Calu3 (cell line): Measurements from ENCODE around the gene CRIP1. TPM values are rescaled to one million over a fixed set of nuclear protein-coding genes. Genes with fewer than 3 reads are reported as not detected.

ENCODE experiments used
- BruUV-seq: library from RNA; stranded (reverse); fragments of 400-500 nt; replicated peaks from 2 replicates; lab custom pipeline; 2021; lab: Mats Ljungman, UMichigan
- CTCF ChIA-PET: fragments of 300-600 bp; sonication (Branson Sonifier 250); formaldehyde crosslinking; loops from one replicate; lab custom pipeline; 2022; ENCODE audit warnings: antibody characterized with exemption; lab: Charles Lee
- DNase-seq: peaks from one replicate; pipeline ENCODE4 v3.0.0; 2022
- H3K27ac Mint-ChIP-seq: one replicate; pipeline ENCODE4 v1.8.0; 2022; ENCODE audit warnings: mixed read lengths; ENCODE audit not compliant: unreplicated experiment
- H3K27me3 Mint-ChIP-seq: one replicate; pipeline ENCODE4 v1.8.0; 2022; ENCODE audit warnings: mixed read lengths; ENCODE audit not compliant: unreplicated experiment
- H3K36me3 Mint-ChIP-seq: one replicate; pipeline ENCODE4 v1.8.0; 2022; ENCODE audit warnings: mild to moderate bottlenecking, moderate library complexity, mixed read lengths; ENCODE audit not compliant: insufficient read depth, unreplicated experiment
- H3K4me1 Mint-ChIP-seq: one replicate; pipeline ENCODE4 v1.8.0; 2022; ENCODE audit warnings: mild to moderate bottlenecking, low read depth, mixed read lengths; ENCODE audit not compliant: unreplicated experiment
- H3K4me3 Mint-ChIP-seq: one replicate; pipeline ENCODE4 v1.8.0; 2022; ENCODE audit warnings: mild to moderate bottlenecking, low read depth, moderate library complexity, mixed read lengths; ENCODE audit not compliant: unreplicated experiment
- H3K9me3 Mint-ChIP-seq: one replicate; pipeline ENCODE4 v1.8.0; 2022; ENCODE audit warnings: low read depth, mixed read lengths; ENCODE audit not compliant: unreplicated experiment
- intact Hi-C: fragments of 100-400 bp; cut with micrococcal nuclease; formaldehyde crosslinking; loops from one replicate; pipeline ENCODE4 v1.10.0; 2022; ENCODE audit not compliant: unreplicated experiment
- total RNA-seq: library from RNA; stranded (reverse); gene quantifications from 2 replicates; pipeline ENCODE4 v1.2.3, GENCODE V29; 2022
- TF ChIP-seq, protein P1 (sequence below): fragments of 200-600 bp; IDR thresholded peaks from one replicate; pipeline ENCODE4 v1.8.0; 2022; ENCODE audit warnings: antibody characterized with exemption; ENCODE audit not compliant: unreplicated experiment

CRIP1 gene
- total RNA-seq, 1 experiment from 2014 or later: 7.1 TPM

DNA sequence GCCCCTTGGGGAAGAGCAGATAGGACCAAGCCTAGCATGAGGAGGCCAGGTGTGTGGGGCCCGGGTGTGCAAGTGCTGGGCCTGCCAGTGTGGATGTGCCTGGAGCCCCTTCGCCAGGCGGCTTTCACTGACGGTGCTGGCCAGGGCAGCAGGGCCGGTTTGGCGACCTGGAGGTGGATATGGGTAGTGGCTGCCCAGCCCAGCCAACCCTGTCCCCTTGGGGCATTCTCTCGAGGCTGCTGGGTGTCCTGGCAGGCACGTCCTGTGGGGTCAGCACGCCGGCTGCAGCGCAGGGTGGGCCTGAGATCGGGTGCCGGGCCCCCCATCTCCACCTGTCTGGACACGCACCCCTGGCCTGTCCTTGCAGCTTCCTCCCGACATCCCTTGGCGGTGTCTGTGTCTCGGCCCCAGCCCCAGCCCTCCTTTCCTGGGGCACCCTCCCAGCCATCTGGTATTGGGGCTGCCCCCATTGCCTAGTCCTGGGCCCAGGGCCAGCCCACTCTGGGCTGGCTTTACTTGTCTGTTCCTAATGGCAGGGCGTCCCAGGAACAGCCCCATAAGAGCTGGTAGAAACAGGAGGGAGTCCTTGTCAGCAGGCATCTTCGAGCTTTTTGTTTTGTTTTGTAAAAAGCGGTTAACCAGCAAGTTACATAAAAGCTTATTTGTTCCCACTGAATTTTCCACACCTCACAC, 19.3 kb upstream of the CRIP1 start:
- Mint-ChIP-seq H3K4me1 (peaks cover 2% of the 10 kb centered on the region), H3K4me3 (no peak overlapping the region), H3K27me3 (no peaks in the 10 kb centered on the region), H3K9me3 (no peaks in the 10 kb centered on the region), H3K27ac (no peak overlapping the region), H3K36me3 (peaks cover 27% of the 10 kb centered on the region)
- no TSS peak for BruUV-seq
- DNase-seq: no peak
- intact Hi-C loops: no loop called here
- TF ChIP-seq, protein P1, sequence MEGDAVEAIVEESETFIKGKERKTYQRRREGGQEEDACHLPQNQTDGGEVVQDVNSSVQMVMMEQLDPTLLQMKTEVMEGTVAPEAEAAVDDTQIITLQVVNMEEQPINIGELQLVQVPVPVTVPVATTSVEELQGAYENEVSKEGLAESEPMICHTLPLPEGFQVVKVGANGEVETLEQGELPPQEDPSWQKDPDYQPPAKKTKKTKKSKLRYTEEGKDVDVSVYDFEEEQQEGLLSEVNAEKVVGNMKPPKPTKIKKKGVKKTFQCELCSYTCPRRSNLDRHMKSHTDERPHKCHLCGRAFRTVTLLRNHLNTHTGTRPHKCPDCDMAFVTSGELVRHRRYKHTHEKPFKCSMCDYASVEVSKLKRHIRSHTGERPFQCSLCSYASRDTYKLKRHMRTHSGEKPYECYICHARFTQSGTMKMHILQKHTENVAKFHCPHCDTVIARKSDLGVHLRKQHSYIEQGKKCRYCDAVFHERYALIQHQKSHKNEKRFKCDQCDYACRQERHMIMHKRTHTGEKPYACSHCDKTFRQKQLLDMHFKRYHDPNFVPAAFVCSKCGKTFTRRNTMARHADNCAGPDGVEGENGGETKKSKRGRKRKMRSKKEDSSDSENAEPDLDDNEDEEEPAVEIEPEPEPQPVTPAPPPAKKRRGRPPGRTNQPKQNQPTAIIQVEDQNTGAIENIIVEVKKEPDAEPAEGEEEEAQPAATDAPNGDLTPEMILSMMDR: no peak
- CTCF ChIA-PET: interaction anchor here (1.0 kb wide), 1 partner anchor 14 kb away, joined by 4 read pairs; no protein-coding TSS in a partner anchor

DNA sequence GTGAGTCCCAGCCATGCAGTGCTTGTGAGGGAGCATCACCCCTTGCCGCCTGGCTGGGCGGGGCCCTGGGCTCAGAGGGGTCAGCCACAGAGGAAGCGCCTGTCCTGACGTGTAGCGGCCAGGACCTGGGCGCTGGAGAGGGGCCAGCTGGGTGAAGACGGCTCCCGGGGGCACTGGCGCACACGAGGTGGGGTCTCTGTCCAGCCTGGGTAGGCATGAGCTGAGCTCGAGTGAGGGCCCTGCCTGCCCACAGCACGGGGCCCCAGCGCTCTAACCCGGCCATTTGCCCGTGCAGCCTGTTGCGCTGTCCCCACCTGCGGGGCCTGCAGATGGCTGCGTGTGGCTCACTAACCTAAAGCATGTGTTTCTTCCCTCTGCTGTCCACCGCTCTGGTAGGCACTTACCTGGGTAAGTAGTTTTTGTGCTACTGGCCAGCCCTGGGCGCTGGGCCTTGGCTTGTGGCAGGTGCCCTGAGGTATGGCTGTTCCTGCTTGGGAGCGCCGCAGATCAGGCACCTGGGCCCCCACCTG, 18.7 kb upstream of the CRIP1 start:
- CTCF ChIA-PET: interaction anchor here (1.0 kb wide), 1 partner anchor 13 kb away, joined by 4 read pairs; no protein-coding TSS in a partner anchor
- DNase-seq: no peak
- H3K9me3 Mint-ChIP-seq: no peaks in the 10 kb centered on the region

DNA sequence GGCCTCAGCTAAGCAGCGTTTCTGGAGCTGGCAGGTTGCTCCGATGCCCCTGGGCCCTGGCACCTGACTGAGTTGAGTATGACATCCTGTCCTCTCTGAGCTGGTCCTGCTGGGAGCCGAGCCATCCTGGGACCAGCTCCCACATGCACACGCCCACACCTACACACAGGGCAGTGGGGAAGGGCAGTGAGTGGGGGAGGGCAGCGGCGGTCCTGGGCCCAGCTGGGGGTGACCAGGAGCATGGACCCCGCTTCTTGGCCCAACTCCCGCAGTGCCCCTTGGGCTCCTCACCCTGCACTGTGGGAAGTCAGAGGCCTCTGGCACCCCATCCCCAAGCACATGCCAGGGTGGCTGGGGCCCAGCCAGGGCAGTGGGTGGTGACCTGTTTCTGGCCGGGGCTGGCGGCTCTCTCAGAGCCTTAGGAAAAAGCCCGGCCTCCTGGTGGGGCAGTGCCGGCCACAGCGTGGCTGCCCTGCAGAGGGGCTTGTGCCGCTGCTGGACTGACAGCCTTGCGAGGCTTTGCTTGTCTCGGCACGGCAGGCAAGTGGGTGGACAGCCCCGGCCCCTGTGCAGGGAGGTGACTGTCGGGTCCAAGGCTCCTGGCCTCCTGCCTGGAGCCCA, 18.0 kb upstream of the CRIP1 start:
- Mint-ChIP-seq H3K27ac (no peak overlapping the region), H3K36me3 (peaks cover 29% of the 10 kb centered on the region), H3K27me3 (no peaks in the 10 kb centered on the region), H3K9me3 (no peaks in the 10 kb centered on the region), H3K4me1 (peaks cover 7% of the 10 kb centered on the region), H3K4me3 (no peak overlapping the region)
- BruUV-seq: no TSS peak
- no peak for DNase-seq
- intact Hi-C loops: no loop called here
- CTCF ChIA-PET: no interaction called here
- TF ChIP-seq, protein P1: no peak

More for the DNA sequence above, 18.7 kb upstream of the CRIP1 start:
- intact Hi-C loops: no loop called here
- TF ChIP-seq, protein P1: no peak
- Mint-ChIP-seq H3K4me1 (peaks cover 7% of the 10 kb centered on the region), H3K4me3 (no peak overlapping the region), H3K36me3 (peaks cover 26% of the 10 kb centered on the region), H3K27me3 (no peaks in the 10 kb centered on the region), H3K27ac (no peak overlapping the region)
- no TSS peak for BruUV-seq

DNA sequence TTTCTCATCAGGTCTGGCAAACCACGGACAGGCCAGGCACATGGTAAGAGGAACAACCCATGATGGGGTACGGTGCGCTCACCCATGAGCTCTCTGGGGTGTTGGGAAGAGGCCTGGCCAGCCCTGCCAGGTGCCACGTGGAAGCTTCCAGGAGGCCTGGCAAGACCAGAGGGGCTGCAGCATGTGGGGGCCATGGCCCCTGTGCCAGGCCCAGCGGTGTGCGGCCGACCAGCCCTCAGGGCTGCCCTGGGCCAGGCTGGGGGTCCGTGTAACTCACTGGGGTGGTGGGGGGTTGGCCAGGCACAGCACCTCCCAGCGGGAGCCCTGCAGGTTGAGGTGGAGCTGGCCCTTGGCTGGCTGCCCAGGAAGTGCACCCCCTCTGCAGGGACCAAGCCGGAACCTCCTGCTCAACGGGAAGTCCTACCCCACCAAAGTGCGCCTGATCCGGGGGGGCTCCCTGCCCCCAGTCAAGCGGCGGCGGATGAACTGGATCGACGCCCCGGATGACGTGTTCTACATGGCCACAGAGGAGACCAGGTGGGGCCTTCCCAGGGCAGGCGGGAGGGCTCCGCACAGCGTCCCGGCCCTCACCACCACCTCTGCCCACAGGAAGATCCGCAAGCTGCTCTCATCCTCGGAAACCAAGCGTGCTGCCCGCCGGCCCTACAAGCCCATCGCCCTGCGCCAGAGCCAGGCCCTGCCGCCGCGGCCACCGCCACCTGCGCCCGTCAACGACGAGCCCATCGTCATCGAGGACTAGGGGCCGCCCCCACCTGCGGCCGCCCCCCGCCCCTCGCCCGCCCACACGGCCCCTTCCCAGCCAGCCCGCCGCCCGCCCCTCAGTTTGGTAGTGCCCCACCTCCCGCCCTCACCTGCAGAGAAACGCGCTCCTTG, 17.0 kb upstream of the CRIP1 start:
- H3K4me1 Mint-ChIP-seq: peaks cover 7% of the 10 kb centered on the region
- H3K27me3 Mint-ChIP-seq: no peaks in the 10 kb centered on the region
- H3K9me3 Mint-ChIP-seq: no peaks in the 10 kb centered on the region
- no peak for DNase-seq
- no peak overlapping the region for H3K4me3 Mint-ChIP-seq
- intact Hi-C loops: no loop called here
- H3K36me3 Mint-ChIP-seq: peaks cover 35% of the 10 kb centered on the region
- no TSS peak for BruUV-seq
- CTCF ChIA-PET: no interaction called here
- no peak overlapping the region for H3K27ac Mint-ChIP-seq
- TF ChIP-seq, protein P1: no peak
